ENCODE data around the gene OGDH.
"Not testable (repeated sequence)": the region's sequence is repeated elsewhere in the genome, so short reads cannot be mapped to it uniquely, and the experiment has no call there.

Gene OGDH

GRCh38 chr7:44606341-44607140 is at the start of gene OGDH:
TSS of gene OGDH (plus strand) at chr7:44606627. CDS start at chr7:44624344, 17,717 bp downstream.
- peak; percentile 98 for DNase-seq

- no peak for DNase-seq
These were observed 48.9 kb upstream of the OGDH start for GRCh38 chr7:44557485-44557884.

DNA sequence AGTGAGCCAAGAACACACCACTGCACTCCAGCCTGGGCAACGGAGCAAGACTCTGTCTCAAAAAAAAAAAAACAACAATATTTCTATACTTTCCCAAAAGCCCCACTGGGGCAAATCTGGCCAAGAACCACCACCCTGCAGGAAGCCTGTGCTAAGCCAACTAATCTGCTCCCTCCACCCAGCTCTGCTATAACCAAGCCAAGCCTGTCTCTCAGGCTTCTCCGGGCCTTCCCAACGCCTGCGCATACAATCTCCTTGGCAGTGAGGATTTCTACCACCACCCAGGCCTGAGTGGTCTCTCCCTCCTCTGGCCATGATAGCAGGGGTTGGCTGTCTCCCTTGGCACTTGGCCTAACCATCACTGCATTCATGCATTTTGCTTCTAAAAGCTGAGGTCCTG is 46.9 kb upstream of the OGDH start:
- no peak for DNase-seq

GRCh38 chr7:44561481-44561880 is 44.9 kb upstream of the OGDH start:
- DNase-seq, result no peak

- DNase-seq, result peak; percentile 50
These were observed 44.3 kb upstream of the OGDH start for GRCh38 chr7:44561962-44562621.

GRCh38 chr7:44562622-44562962 is 43.8 kb upstream of the OGDH start:
- not testable (repeated sequence) for DNase-seq

DNA sequence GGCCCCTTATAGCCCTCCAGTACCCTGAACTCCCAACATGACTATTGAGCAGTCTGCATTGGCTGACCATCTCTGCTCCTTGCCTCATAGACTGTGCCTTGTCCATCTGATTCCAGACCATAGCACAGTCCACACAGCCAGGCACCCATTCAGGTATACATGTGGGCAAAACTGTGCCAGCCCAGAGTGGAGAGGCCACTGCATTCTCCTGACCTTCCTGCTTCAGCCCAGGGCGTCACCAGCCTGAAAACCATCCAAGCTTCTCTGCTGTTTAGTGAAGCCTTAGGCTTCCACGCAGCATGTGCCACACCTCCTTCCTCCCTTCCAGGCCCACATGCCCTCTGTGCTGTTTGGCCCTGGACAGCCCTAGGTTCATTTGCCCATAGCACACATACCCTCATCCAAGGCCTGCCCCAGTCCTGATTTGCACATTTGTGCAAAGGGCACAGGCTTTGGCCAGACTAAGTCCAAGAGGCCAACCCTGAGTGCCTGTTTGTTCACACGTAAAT is 43.2 kb upstream of the OGDH start:
- no peak for DNase-seq

DNA sequence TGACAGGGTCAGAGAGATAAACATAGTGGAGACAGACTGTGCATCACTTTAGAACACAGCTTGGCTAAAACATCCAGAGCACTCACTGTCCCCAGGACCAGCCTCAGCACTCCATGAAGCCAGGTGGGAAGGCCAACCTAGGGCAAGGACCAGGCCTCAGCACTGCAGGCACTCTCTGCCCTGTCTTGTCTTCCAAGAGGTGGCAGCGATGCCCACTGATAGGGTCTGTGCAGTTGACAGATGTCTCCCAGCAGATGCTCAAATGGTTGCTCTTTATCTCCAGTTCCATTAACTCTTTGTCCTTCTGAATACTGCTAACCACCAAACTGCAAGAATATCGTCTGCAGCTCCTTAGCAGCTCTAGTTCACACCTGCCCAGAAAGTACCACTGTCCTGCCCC is 41.8 kb upstream of the OGDH start:
- DNase-seq, result no peak

- DNase-seq, result peak; percentile 30
These were observed 41.2 kb upstream of the OGDH start for GRCh38 chr7:44565097-44565794.

- no peak for DNase-seq
These were observed 40.5 kb upstream of the OGDH start for GRCh38 chr7:44565795-44566559.

DNA sequence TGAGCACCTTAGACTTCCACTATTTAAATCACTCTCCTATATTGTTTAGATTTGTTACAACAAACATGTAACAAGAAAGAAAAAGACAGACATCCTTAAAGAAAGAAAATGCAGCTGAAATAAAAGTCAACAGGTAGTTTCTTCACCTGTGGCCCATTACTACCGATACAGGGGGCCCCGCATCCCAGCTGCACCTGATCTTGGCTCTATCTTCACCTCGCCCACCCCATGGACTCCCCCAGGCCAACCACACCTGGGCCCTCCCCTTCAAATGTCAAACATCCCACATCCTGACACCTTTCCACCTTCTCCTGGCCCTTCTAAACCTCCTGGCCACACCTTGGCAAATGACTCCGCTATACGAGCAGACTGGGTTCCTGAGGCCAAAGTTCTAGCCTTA is 39.7 kb upstream of the OGDH start:
- no peak for DNase-seq

- no peak for DNase-seq
These were observed 38.5 kb upstream of the OGDH start for GRCh38 chr7:44567884-44568283.

GRCh38 chr7:44568771-44569560 is 37.5 kb upstream of the OGDH start:
- no peak for DNase-seq

GRCh38 chr7:44569959-44570358 is 36.5 kb upstream of the OGDH start:
- DNase-seq, result no peak

- no peak for DNase-seq
These were observed 33.7 kb upstream of the OGDH start for GRCh38 chr7:44572771-44573170.

DNA sequence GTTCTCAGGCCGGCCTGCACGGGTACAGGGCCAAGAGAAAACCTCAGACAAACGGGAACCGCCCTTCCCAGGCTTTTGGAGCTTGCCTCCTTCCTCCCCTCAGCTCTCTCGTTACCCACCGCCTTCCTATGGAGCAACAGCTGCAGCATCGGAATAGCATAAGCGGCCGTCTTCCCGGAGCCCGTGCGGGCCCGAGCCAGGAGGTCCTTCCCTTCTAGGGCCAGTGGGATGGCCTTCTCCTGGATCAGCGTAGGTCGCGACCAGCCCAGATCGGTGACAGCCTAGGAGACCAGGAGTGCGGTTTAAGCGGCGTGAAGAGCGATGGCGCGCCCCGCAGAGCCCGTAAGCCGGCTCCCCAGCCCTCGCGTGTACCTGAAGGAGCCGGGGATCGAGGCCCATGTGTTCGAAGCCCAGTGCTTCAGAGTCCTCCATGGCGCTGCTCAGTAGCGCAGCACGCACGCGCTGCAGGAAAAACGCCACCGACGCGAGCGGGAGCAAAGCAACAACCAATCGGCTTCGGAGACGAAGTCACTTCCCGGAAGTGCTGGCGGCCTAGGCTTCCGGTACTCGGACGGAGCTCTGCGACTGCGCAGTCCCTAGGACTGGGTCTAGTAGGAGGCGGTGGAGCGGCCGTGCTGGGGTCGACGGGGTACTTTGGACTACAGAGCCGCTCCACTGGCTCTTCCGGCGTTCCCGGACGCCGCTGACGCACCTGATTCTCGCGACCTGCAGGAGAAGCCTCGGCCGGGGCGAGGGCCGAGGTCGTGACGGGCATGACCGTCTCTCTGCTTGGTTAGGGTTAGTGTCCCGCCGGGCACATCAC is 32.8 kb upstream of the OGDH start, which contains the start of gene DDX56:
TSS of gene DDX56 (minus strand) at position 445 of the 823 bp plus-strand sequence. CDS start at position 432, 13 bp downstream.
- DNase-seq, result peak; percentile 91

GRCh38 chr7:44574287-44574872 is 32.0 kb upstream of the OGDH start:
- DNase-seq, result no peak

- no peak for DNase-seq
These were observed 31.4 kb upstream of the OGDH start for GRCh38 chr7:44575054-44575453.

DNA sequence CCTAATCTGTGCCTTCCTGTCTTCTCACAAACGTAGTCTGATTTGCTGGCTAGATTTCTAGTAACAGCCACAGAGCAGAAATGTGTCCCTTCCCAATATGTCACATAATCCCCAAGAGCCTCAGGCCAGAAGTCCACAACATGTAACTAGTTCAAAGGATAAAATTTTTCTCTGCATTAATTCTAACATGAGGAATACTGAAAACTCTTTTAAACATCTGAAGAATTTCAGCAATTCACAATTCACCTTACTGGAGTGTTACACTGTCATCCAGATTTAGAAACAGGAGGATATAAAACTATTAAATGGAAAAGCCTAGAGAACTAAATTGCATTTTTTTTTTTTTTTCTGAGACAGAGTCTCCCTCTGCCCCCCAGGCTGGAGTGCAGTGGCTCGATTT is 30.2 kb upstream of the OGDH start:
- DNase-seq, result no peak
